SK-N-SH (cell line): ENCODE measurements around the gene MET. TPM values are rescaled to one million over a fixed set of nuclear protein-coding genes. Genes with fewer than 3 reads are reported as not detected.

Experiments used
- CTCF ChIA-PET: fragments of 300-600, 350-600 bp; formaldehyde crosslinking; extraction: SDS; loops from one replicate; lab custom pipeline; 2021; lab: Yijun Ruan, JAX
- POLR2A ChIA-PET: fragments of 350-600 bp; sonication (Branson Sonifier 250); formaldehyde crosslinking; extraction: SDS; loops from one replicate; lab custom pipeline; 2020; ENCODE audit warnings: antibody characterized with exemption, inconsistent platforms; lab: Yijun Ruan, JAX
- DNase-seq: peaks from one replicate; pipeline ENCODE4 v3.0.0; 2012
- H2AFZ ChIP-seq: fragments of 200-600 bp; sonication (generic); 2 replicates; pipeline ENCODE4 v1.8.1; 2016; ENCODE audit warnings: antibody characterized with exemption, mild to moderate bottlenecking, low read depth
- H3F3A ChIP-seq: fragments of 200-600 bp; sonication (generic); replicated peaks from 2 replicates; pipeline ENCODE3; 2016; ENCODE audit warnings: antibody characterized with exemption, mild to moderate bottlenecking; ENCODE audit not compliant: insufficient read depth
- H3K27ac ChIP-seq, 2 experiments: fragments of 200-500 bp in 1 of 2; fragments of 200-600 bp in 1 of 2; sonication (Bioruptor generic) in 1 of 2; sonication (generic), shearing (Covaris generic) in 1 of 2; 2 replicates each; pipeline versions ENCODE4 v1.5.1 to v1.6.1; 2014 to 2016; ENCODE audit warnings: low read depth in 2 of 2, inconsistent platforms in 1 of 2, low read length in 1 of 2, mild to moderate bottlenecking in 1 of 2, mixed read lengths in 1 of 2
- H3K27me3 ChIP-seq: fragments of 200-600 bp; sonication (generic), shearing (Covaris generic); 2 replicates; pipeline ENCODE4 v1.6.1; 2016; ENCODE audit warnings: mixed run types; ENCODE audit not compliant: insufficient read depth
- H3K36me3 ChIP-seq, 2 experiments: fragments of 200-500 bp in 1 of 2; fragments of 200-600 bp in 1 of 2; sonication (Bioruptor generic) in 1 of 2; sonication (generic) in 1 of 2; replicated peaks in 1 of 2; 2 replicates each; pipeline versions ENCODE3 to v1.5.1; 2014 to 2016; ENCODE audit warnings: low read length in 1 of 2, mild to moderate bottlenecking in 1 of 2; ENCODE audit not compliant: insufficient read depth in 2 of 2, control insufficient read depth in 1 of 2
- H3K4me1 ChIP-seq, 2 experiments: fragments of 200-500 bp in 1 of 2; fragments of 200-600 bp in 1 of 2; sonication (Bioruptor generic) in 1 of 2; sonication (generic), shearing (Covaris generic) in 1 of 2; 2 replicates each; pipeline versions ENCODE4 v1.5.1 to v1.6.1; 2014 to 2016; ENCODE audit warnings: low read depth in 1 of 2, low read length in 1 of 2, mixed run types in 1 of 2; ENCODE audit not compliant: insufficient read depth in 2 of 2, control insufficient read depth in 1 of 2
- H3K4me2 ChIP-seq: fragments of 200-600 bp; sonication (generic), shearing (Covaris generic); 2 replicates; pipeline ENCODE4 v1.6.1; 2017; ENCODE audit warnings: mixed run types
- H3K4me3 ChIP-seq, 2 experiments: fragments of 200-500 bp in 1 of 2; fragments of 200-600 bp in 1 of 2; sonication (Bioruptor generic) in 1 of 2; sonication (generic), shearing (Covaris generic) in 1 of 2; 2 replicates each; pipeline versions ENCODE4 v1.5.1 to v1.8.1; 2014 to 2016; ENCODE audit warnings: low read depth in 2 of 2, inconsistent platforms in 1 of 2, low read length in 1 of 2, mild to moderate bottlenecking in 1 of 2, mixed read lengths in 1 of 2, moderate library complexity in 1 of 2
- H3K79me2 ChIP-seq: fragments of 200-600 bp; sonication (generic); 2 replicates; pipeline ENCODE4 v1.8.1; 2017; ENCODE audit warnings: mild to moderate bottlenecking; ENCODE audit not compliant: insufficient read depth
- H3K9ac ChIP-seq: fragments of 200-600 bp; sonication (generic); 2 replicates; pipeline ENCODE4 v1.6.1; 2017; ENCODE audit warnings: mixed run types
- H3K9me2 ChIP-seq: fragments of 200-600 bp; sonication (generic); 2 replicates; pipeline ENCODE4 v1.6.1; 2017; ENCODE audit warnings: mixed run types
- H3K9me3 ChIP-seq: fragments of 200-600 bp; sonication (generic); 2 replicates; pipeline ENCODE4 v1.6.1; 2017; ENCODE audit warnings: mixed run types, mild to moderate bottlenecking, moderate library complexity
- H4K20me1 ChIP-seq: fragments of 200-600 bp; sonication (generic); 2 replicates; pipeline ENCODE4 v1.6.1; 2017; ENCODE audit warnings: mild to moderate bottlenecking, mixed run types; ENCODE audit not compliant: insufficient read depth
- CTCF ChIP-seq: fragments of 200-600 bp; sonication (generic); IDR thresholded peaks from 2 replicates; pipeline ENCODE4 v1.6.1; 2017; ENCODE audit warnings: antibody characterized with exemption, mild to moderate bottlenecking, moderate library complexity
- ELF1 ChIP-seq: IDR thresholded peaks from 2 replicates; pipeline ENCODE4 v1.4.0; 2012
- EP300 ChIP-seq, 2 experiments: IDR thresholded peaks; 2 replicates each; pipeline versions ENCODE4 v1.4.0 to v1.6.1; 2012; ENCODE audit warnings: borderline replicate concordance in 1 of 2, low read depth in 1 of 2, low read length in 1 of 2
- FOSL2 ChIP-seq: IDR thresholded peaks from 2 replicates; pipeline ENCODE4 v1.4.0; 2012; ENCODE audit warnings: low read depth, mild to moderate bottlenecking, moderate library complexity, borderline replicate concordance
- FOXJ3 ChIP-seq: sonication (generic); formaldehyde crosslinking; IDR thresholded peaks from 2 replicates; pipeline ENCODE4 v1.5.1; 2020; ENCODE audit warnings: mild to moderate bottlenecking, missing genetic modification reagents
- FOXM1 ChIP-seq: IDR thresholded peaks from 2 replicates; pipeline ENCODE4 v1.4.0; 2012; ENCODE audit warnings: low read depth, mild to moderate bottlenecking
- GABPA ChIP-seq: IDR thresholded peaks from 2 replicates; pipeline ENCODE4 v1.4.0; 2012; ENCODE audit warnings: low read depth, mild to moderate bottlenecking
- MAX ChIP-seq: IDR thresholded peaks from 2 replicates; pipeline ENCODE4 v1.4.0; 2012; ENCODE audit warnings: low read depth
- NFIC ChIP-seq: IDR thresholded peaks from 2 replicates; pipeline ENCODE4 v1.4.0; 2012; ENCODE audit warnings: borderline replicate concordance
- PBX3 ChIP-seq: IDR thresholded peaks from 2 replicates; pipeline ENCODE4; 2012
- POLR2AphosphoS5 ChIP-seq: IDR thresholded peaks from 2 replicates; pipeline ENCODE4 v1.6.1; 2012; ENCODE audit warnings: low read depth, low read length
- RAD21 ChIP-seq: IDR thresholded peaks from 2 replicates; pipeline ENCODE4 v1.6.1; 2012; ENCODE audit warnings: mild to moderate bottlenecking, low read length
- RCOR1 ChIP-seq: fragments of 150-350 bp; IDR thresholded peaks from 2 replicates; pipeline ENCODE4 v1.6.1; 2017; ENCODE audit warnings: antibody characterized with exemption, low read length
- REST ChIP-seq: IDR thresholded peaks from 2 replicates; pipeline ENCODE4 v1.6.1; 2012; ENCODE audit warnings: mild to moderate bottlenecking, low read depth, low read length, moderate library complexity
- RXRA ChIP-seq: IDR thresholded peaks from 2 replicates; pipeline ENCODE4 v1.4.0; 2012; ENCODE audit warnings: low read depth, mild to moderate bottlenecking, borderline replicate concordance
- SMC3 ChIP-seq: IDR thresholded peaks from 2 replicates; pipeline ENCODE4 v1.6.1; 2012; ENCODE audit warnings: low read depth, low read length, improper control_type of control experiment
- TAF1 ChIP-seq: IDR thresholded peaks from 2 replicates; pipeline ENCODE4 v1.6.1; 2012; ENCODE audit warnings: low read depth, mild to moderate bottlenecking, low read length, moderate library complexity, borderline replicate concordance
- TCF12 ChIP-seq: IDR thresholded peaks from 2 replicates; pipeline ENCODE4 v1.4.0; 2012
- TEAD4 ChIP-seq: IDR thresholded peaks from 2 replicates; pipeline ENCODE4 v1.4.0; 2012; ENCODE audit warnings: mild to moderate bottlenecking, borderline replicate concordance; ENCODE audit not compliant: insufficient read depth
- USF2 ChIP-seq: fragments of 150-350 bp; IDR thresholded peaks from 2 replicates; pipeline ENCODE4 v1.6.1; 2017; ENCODE audit warnings: antibody characterized with exemption, low read length, low read depth, borderline replicate concordance
- WGBS: methylation state at CpG from one replicate; pipeline ENCODE4 v1.1.6; 2017; ENCODE audit warnings: low lambda C conversion rate; 5-methylcytosine and 5-hydroxymethylcytosine counted together
- polyA plus RNA-seq, 3 experiments: library from polyadenylated mRNA; depleted of rRNA; stranded (reverse); fragments of >200 nt; gene quantifications; 2 replicates each; pipeline ENCODE4 v1.2.3, GENCODE V29; 2012

Gene MET
- polyA plus RNA-seq, 1 of the 3 experiments (the other 2 are of a cell fraction) = 38.7 TPM

- no peaks in the 10 kb centered on the region for H3K9me2 ChIP-seq
- no peak overlapping the region for H2AFZ ChIP-seq
- H4K20me1 ChIP-seq = no peaks in the 10 kb centered on the region
- TF ChIP-seq EP300 (IDR thresholded peaks at IDR 0.05; ENCODE audit: borderline replicate concordance in 1 of 2, low read depth in 1 of 2, low read length in 1 of 2) (no peak), CTCF (no peak), FOXJ3 (CRISPR knock-in tag) (no peak), RXRA (no peak), REST (no peak), POLR2AphosphoS5 (no peak), TAF1 (no peak)
- ChIA-PET CTCF (interaction anchor here (1.0 kb wide), 1 partner anchor 107 kb away, joined by 3 read pairs; no protein-coding TSS in a partner anchor), POLR2A (no interaction called here)
- H3K79me2 ChIP-seq = peaks cover 31% of the 10 kb centered on the region
- H3F3A ChIP-seq = peaks cover 6% of the 10 kb centered on the region
- H3K4me1 ChIP-seq = peaks cover 0 to 5% of the 10 kb centered on the region in 2 experiments; a peak in 2 of 4 replicates
- no peak for DNase-seq
- 53% methylated on average over 3 of the region's 3 CpGs for WGBS
- no peak overlapping the region for H3K9ac ChIP-seq
- H3K27ac ChIP-seq = no peak overlapping the region
- no peaks in the 10 kb centered on the region for H3K9me3 ChIP-seq
- H3K27me3 ChIP-seq = peaks cover 24% of the 10 kb centered on the region; the same call in 1 of the 2 replicates
- H3K4me3 ChIP-seq = no peak overlapping the region
- H3K4me2 ChIP-seq = no peak overlapping the region
- H3K36me3 ChIP-seq = no peaks in the 10 kb centered on the region
Observed at GRCh38 chr7:116670409-116671015, 1.5 kb upstream of the MET start.

GRCh38 chr7:116671111-116671510 is 885 bp upstream of the MET start:
- Histone ChIP-seq H3K4me2 (peak overlapping the region; percentile 91), H2AFZ (peak overlapping the region; percentile 88; the same call in 1 of the 2 replicates), H3K9me2 (no peaks in the 10 kb centered on the region), H3K79me2 (peaks cover 37% of the 10 kb centered on the region), H3K36me3 (no peaks in the 10 kb centered on the region), H3K9me3 (no peaks in the 10 kb centered on the region), H3K9ac (peak overlapping the region; percentile 60; the same call in 1 of the 2 replicates), H3K4me3 (peak overlapping the region; percentile 62 to 64; a peak in 2 of 4 replicates), H3K4me1 (peaks cover 0 to 5% of the 10 kb centered on the region in 2 experiments; a peak in 2 of 4 replicates), H3F3A (peaks cover 8% of the 10 kb centered on the region), H3K27me3 (peaks cover 24% of the 10 kb centered on the region; the same call in 1 of the 2 replicates), H3K27ac (no peak overlapping the region; a peak in 1 of 4 replicates), H4K20me1 (no peaks in the 10 kb centered on the region)
- no peak for DNase-seq
- ChIA-PET POLR2A (no interaction called here), CTCF (interaction anchor here (1.0 kb wide), 1 partner anchor 106 kb away, joined by 3 read pairs; no protein-coding TSS in a partner anchor)
- 27% methylated on average over 7 of the region's 7 CpGs for WGBS
- TF ChIP-seq GABPA = no peak
- no peak for TF ChIP-seq TCF12
- TF ChIP-seq RXRA = no peak
- TF ChIP-seq FOXM1 = no peak
- no peak for TF ChIP-seq RCOR1
- TF ChIP-seq RAD21 = no peak
- no peak for TF ChIP-seq SMC3
- no peak for TF ChIP-seq ELF1
- TF ChIP-seq USF2 = no peak
- no peak for TF ChIP-seq TEAD4
- no peak for TF ChIP-seq MAX
- no peak for TF ChIP-seq PBX3
- TF ChIP-seq POLR2AphosphoS5 = no peak
- no peak for TF ChIP-seq FOSL2
- TF ChIP-seq NFIC = no peak
